T1000 (cell line): Measurements from ENCODE around the gene ELAVL4.

ENCODE experiments used
- DNase-seq: peaks from one replicate; lab custom pipeline; 2025; ENCODE audit warnings: mixed read lengths; lab: John Stamatoyannopoulos, UW

Gene ELAVL4

GRCh38 chr1:50108497-50109059 is at the start of gene ELAVL4:
Gene ELAVL4, plus strand, starts transcription at chr1:50108920. Its CDS starts 270 bp downstream, at chr1:50109190.
- no peak for DNase-seq

- peak; percentile 5 for DNase-seq
Measured at GRCh38 chr1:50060279-50060678, 48.4 kb upstream of the ELAVL4 start.

GRCh38 chr1:50066806-50067205 is 41.9 kb upstream of the ELAVL4 start:
- DNase-seq, result no peak

GRCh38 chr1:50074931-50075330 is 33.8 kb upstream of the ELAVL4 start:
- DNase-seq, result no peak

GRCh38 chr1:50077273-50077672 is 31.4 kb upstream of the ELAVL4 start:
- no peak for DNase-seq

GRCh38 chr1:50080904-50081586 is 27.7 kb upstream of the ELAVL4 start:
- no peak for DNase-seq

- DNase-seq, result no peak
Measured at GRCh38 chr1:50084389-50084788, 24.3 kb upstream of the ELAVL4 start.

- DNase-seq, result no peak
Measured at GRCh38 chr1:50091068-50091467, 17.7 kb upstream of the ELAVL4 start.

GRCh38 chr1:50095716-50096115 is 13.0 kb upstream of the ELAVL4 start:
- DNase-seq, result no peak

- DNase-seq, result no peak
Measured at GRCh38 chr1:50097021-50097679, 11.6 kb upstream of the ELAVL4 start.

- DNase-seq, result no peak
Measured at GRCh38 chr1:50097791-50098190, 10.9 kb upstream of the ELAVL4 start.

GRCh38 chr1:50098591-50099021 is 10.1 kb upstream of the ELAVL4 start:
- no peak for DNase-seq

GRCh38 chr1:50099654-50100053 is 9.1 kb upstream of the ELAVL4 start:
- no peak for DNase-seq

GRCh38 chr1:50103615-50104081 is 5.1 kb upstream of the ELAVL4 start:
- no peak for DNase-seq

- DNase-seq, result no peak
Measured at GRCh38 chr1:50105433-50105832, 3.3 kb upstream of the ELAVL4 start.

GRCh38 chr1:50106095-50106761 is 2.5 kb upstream of the ELAVL4 start:
- DNase-seq, result no peak

- no peak for DNase-seq
Measured at GRCh38 chr1:50109116-50109515, 396 bp downstream of the ELAVL4 start.

GRCh38 chr1:50109647-50110075 is 941 bp downstream of the ELAVL4 start:
- DNase-seq, result no peak

GRCh38 chr1:50110151-50110550 is 1.4 kb downstream of the ELAVL4 start:
- no peak for DNase-seq

- no peak for DNase-seq
Measured at GRCh38 chr1:50110656-50111055, 1.9 kb downstream of the ELAVL4 start.

GRCh38 chr1:50111503-50111902 is 2.8 kb downstream of the ELAVL4 start:
- no peak for DNase-seq

- no peak for DNase-seq
Measured at GRCh38 chr1:50112193-50112592, 3.5 kb downstream of the ELAVL4 start.

- DNase-seq, result no peak
Measured at GRCh38 chr1:50123071-50123470, 14.4 kb downstream of the ELAVL4 start.
